ENCODE data around the gene R3HDM4.

Gene R3HDM4

DNA sequence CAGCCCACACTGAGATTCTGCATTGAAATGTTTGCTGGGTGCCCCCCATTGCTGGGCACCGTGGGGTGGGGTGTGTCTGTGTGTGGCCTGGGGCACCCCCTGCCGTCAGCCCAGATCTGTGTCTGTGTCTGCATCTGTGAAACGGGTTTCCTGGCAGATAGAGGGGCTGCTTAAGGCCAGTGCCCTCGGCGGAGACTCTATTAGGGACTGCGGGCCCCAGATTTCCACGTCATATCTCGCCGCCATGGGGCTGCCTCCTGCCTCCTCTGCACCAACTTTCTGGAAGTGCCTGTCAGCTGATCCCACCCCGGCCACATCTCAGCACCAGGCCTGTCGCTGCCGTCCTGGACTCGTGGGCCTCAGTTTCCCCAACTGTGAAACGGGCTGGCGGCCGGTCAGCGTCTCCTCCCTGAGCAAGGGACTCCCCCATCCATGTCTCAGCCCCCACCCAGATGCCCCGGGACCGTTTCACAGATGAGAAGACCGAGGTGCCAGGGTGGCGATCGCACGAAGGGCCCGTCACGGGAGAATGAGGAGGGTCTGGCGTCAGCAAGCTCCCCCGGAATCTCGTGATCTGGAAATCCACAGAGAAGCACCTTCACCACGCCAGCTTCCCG lies 34.2 kb upstream of the R3HDM4 start:
- no peak for DNase-seq

DNA sequence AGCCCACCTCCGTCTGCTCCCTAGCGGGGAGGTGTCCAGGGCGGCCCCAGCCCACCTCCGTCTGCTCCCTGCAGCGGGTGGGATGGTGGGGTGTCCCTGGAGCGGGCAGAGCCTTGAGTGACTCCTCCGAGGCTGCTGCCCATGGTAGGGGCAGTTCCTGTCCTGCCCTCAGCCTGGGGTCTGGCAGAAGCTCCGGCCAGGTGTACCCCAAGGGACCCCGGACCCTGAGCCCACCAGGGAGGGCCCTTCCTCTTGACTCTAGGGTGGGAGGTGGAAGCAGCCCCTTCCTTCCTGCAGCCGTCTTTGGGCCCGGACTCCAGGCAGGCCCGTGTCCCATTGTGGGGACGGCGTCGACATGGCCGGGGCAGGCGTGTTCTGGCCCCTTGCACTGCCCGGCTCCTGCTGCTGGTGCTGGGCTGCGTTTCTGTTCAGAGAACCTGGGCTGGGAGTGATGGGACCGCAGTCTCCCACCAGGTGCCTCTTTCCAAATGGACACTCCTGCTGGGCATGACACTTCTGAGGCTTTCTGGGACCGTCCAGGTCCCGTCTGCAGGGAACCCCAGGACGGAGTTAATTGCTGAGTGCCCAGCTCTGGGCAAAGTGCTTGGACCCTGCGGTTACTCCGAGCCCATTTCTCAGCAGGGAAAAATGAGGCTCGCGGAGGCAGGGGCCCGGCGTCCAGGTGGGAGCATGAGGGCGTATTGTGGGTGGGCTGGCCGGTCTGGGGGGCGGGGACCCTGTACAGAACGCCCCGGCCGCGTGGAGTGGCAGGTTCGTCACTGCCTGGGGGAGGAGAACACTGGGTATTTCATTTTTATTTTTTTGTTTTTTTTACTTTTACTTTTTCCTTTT lies 32.6 kb upstream of the R3HDM4 start:
- DNase-seq = no peak

DNA sequence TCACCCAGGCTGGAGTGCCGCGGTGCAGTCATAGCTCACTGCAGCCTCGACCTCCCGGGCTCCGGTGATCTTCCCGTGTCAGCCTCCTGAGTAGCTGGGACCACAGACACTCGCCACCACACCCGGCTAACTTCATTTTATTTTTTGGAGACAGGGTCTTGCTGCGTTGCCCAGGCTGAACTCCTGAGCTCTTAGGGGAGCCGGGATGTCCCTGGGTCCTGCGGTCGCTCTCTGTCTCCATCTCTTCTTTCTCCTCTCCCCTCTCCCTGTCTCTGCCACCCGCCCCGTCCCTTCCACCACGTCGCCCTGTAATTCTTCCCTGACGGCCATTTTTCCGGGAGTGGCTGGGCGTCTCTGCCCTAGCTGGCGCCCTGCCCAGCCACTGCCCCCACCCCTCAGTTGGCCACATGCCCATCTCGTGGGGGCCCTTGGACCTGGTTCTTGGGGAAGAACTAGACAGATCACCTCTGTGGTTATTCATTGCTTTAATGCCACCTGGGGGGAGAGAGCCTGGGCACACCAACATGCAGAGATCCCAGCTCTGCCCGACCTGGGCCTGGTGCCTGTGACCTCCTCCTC lies 31.7 kb upstream of the R3HDM4 start:
- no peak for DNase-seq

DNA sequence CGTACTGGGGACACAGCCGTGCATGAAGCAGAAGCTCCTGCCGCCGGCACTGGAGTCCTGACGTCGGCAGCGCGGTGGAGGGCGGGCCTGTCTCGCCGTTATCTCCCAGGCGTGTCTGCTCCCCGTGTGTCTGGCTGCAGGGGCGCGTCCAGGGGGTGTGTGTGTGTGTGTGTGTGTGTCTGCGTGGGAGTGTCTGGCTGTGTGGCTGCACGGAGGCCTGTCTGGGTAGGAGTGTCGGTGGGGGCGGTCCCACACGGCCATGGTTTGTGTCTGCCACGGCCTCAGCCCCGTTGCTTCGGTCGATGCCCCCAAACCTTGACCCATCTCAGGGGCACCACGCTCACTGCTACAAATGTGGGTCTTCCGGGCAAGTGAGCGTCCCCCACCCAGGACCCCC lies 31.1 kb upstream of the R3HDM4 start:
- DNase-seq = no peak

- DNase-seq = no peak
Measured at GRCh38 chr19:943551-944170, 30.6 kb upstream of the R3HDM4 start.

DNA sequence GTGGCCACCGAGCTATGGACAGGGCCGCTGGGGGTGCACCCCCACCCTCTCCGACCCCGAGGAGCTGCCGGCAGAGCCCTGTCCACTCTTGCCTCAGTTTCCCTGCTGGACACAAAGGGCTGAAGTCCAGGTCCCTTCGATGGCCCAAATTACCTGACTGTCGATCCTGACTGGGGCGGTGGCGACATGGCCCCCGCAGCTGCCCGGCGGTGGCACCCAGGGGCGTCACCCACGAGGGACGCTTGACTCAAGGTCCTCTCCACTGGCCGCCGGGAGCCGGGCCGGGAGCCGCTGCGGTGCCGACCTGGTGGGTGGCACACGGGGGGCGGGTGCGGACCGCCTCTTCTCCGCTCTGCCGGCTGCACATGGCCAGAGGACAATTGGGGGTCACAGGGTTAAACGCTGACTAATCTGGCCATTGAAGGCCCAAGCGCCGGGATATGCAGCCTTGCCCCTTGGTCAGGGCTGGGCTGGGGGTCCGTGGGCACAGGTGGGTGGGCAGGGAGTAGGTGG lies 29.2 kb upstream of the R3HDM4 start:
- DNase-seq = no peak

- DNase-seq = no peak
Measured at GRCh38 chr19:941292-942132, 28.5 kb upstream of the R3HDM4 start.

GRCh38 chr19:940591-941291 lies 27.7 kb upstream of the R3HDM4 start:
- DNase-seq = peak; percentile 96

GRCh38 chr19:939922-940321 lies 26.9 kb upstream of the R3HDM4 start:
- DNase-seq = no peak

DNA sequence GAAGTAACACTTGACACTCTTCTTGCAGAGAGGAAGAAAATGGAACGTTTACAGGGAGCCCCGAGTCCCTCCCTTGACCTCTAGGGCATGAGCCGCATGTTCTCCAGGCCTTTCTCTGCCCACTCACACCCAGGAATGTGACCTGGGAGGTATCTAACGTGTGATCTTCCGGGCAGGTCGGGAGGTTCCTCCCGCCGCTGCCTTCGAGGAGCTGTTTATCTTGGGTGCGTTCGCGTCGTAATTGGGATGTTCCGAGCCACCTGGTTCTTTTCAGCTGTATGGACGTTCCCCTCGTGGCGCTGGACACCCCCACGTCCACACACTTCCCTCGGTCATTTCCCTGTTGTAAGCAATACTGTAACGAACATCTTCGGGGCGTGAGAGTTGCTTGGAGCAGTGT lies 26.4 kb upstream of the R3HDM4 start:
- DNase-seq = no peak

GRCh38 chr19:938233-938923 lies 25.4 kb upstream of the R3HDM4 start:
- DNase-seq = no peak

DNA sequence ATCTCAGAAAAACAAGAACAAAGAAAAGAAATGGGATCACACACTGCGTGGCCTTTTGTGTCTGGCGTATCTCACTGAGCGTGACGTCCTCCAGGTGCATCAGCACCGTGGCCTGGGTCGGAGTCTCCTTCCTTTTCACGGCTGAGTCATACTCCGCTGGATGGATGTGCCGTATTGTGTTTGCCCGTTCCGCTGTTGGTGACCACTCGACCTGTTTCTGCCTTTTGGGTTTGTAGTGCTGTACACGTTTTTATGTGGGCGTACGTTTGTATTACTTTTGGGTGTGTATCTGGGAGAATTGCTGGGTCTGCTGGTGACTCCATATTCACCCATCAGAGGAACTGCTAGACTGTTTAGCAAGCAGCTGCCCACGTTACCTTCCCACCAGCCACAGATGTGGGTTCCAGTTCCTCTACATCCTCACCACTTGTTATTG lies 24.3 kb upstream of the R3HDM4 start:
- no peak for DNase-seq

DNA sequence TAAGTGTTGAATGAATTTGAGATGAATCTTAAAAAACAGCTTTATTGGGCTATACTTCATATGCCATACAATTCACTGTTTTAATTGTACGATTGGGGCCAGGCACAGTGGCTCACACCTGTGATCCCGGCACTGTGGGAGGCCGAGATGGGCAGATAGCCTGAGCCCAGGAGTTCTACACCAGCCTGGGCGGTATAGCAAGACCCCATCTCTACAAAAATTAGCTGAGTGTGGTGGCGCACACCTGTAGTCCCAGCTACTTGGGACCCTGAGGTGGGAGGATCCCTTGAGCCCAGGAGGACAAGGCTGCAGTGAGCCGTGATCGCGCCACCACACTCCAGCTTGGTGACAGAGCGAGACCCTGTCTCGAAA lies 23.1 kb upstream of the R3HDM4 start:
- DNase-seq = no peak

DNA sequence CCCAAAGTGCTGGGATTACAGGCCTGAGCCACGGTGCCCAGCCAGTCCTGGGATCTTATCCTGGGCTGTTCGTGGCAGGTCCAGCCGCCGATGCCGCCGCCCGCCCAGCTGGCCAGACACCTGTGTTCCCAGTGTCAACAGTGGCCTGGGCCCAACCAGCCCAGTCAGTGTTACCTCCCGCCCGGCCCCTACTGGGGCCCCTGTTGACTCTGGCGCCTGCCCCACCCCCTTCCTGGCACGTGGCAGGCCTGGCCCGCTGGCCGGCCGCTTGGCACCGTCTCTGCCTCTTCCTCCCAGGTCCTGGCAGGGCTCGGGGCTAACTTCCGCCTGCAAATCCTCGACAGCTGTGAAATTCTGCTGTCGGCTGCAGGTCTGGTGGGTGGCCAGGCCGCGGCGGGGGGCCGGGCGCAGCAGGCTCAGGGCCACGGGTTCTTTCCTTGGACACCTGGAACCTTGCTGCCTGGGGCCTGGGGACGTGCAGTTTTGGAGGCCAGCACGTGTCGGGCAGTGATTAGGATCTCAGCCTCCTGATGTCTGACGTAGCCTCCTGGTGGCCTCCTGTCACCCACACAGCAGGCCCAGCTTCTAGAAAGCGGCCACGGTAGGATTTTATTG lies 22.0 kb upstream of the R3HDM4 start:
- no peak for DNase-seq

- no peak for DNase-seq
Measured at GRCh38 chr19:934197-934840, 21.3 kb upstream of the R3HDM4 start.

GRCh38 chr19:933553-933882 lies 20.5 kb upstream of the R3HDM4 start:
- DNase-seq = no peak

GRCh38 chr19:932648-933552 lies 19.9 kb upstream of the R3HDM4 start:
- no peak for DNase-seq

DNA sequence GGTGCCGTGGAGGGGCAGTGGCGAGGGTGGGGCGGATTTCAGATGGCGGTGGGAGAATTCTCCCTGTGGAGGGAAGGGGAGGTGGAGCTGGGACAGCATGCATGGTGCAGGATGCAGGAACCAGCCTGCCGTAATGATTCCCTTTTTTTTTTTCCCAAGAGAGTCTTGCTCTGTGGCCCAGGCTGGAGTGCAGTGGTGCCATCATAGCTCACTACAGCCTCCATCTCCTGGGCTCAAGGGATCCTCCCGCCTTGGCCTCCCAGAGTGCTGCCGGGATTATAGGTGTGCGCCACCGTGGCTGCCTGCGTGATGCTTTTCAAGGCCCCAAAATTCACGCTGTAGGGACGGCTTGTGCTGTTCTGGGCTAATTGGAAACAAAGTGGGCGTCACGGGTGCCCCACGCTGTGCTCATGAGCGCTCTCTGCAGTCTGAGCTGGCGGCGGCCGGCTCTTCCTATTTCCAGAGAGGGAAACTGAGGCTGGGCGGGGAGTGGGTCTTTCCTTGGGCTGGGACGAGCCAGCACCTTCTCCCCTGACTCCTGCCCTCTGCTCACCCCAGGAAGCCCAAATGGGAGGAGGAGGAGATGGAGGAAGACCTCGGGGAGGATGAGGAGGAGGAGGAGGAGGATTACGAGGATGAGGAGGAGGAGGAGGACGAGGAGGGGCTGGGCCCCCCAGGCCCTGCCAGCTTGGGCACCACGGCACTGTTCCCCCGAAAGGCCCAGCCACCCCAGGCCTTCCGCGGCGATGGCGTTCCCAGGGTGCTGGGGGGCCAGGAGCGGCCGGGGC lies 19.0 kb upstream of the R3HDM4 start:
- no peak for DNase-seq

DNA sequence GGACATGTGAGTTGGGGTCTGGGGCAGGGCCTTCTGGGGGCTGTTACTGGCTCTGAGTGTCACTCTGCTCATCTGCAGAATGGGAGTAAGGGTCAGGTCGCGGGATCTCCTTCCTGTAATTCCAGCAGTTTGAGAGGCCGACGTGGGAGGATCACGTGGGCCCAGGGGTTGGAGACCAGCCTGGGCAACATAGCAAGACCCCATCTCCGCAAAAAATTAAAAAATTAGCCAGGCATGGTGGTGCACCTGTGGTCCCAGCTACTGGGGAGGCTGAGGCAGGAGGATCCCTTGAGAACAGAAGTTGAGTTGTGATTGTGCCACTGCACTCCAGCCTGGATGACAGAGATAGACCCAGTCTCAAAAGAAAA lies 16.9 kb upstream of the R3HDM4 start:
- no peak for DNase-seq

All from RPMI8226 (cell line).